ENCODE results near the gene PALD1. TPM values are rescaled to one million over a fixed set of nuclear protein-coding genes. Genes with fewer than 3 reads are reported as not detected.

PALD1 gene
- total RNA-seq, 1 donor from 2014 or later, result 4.1 TPM

DNA sequence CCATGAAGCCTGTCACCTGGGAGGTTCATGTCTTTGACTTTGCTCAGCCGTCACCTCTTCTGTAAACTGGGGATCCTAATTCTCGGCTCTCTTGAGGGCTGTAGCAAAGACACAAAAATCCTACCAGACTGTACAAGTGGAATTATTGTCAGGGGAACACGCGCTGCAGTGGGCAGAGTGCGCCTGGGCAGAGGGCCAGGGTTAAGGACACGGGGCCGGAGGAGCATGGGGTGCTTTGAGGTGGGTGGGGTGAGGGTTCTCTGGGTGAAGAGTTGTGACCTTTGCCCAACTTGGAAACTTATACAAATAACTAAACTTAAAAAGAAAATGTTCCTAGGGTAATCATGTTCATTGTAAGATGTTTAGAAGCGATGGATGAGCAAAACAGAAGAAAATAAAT is 36.0 kb downstream of the PALD1 start:
- H3K9me3 Mint-ChIP-seq (ENCODE audit: low read depth), result no peaks in the 10 kb centered on the region
- DNase-seq (ENCODE audit: low spot score), result no peak
- H3K36me3 Mint-ChIP-seq (ENCODE audit: low read depth), result no peaks in the 10 kb centered on the region
- H3K27ac Mint-ChIP-seq (ENCODE audit: unreplicated experiment), result no peak overlapping the region
- no peak overlapping the region for H3K4me3 Mint-ChIP-seq (ENCODE audit: unreplicated experiment)
- TF ChIP-seq, protein P1, sequence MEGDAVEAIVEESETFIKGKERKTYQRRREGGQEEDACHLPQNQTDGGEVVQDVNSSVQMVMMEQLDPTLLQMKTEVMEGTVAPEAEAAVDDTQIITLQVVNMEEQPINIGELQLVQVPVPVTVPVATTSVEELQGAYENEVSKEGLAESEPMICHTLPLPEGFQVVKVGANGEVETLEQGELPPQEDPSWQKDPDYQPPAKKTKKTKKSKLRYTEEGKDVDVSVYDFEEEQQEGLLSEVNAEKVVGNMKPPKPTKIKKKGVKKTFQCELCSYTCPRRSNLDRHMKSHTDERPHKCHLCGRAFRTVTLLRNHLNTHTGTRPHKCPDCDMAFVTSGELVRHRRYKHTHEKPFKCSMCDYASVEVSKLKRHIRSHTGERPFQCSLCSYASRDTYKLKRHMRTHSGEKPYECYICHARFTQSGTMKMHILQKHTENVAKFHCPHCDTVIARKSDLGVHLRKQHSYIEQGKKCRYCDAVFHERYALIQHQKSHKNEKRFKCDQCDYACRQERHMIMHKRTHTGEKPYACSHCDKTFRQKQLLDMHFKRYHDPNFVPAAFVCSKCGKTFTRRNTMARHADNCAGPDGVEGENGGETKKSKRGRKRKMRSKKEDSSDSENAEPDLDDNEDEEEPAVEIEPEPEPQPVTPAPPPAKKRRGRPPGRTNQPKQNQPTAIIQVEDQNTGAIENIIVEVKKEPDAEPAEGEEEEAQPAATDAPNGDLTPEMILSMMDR (IDR thresholded peaks at IDR 0.05), result no peak
- H3K4me1 Mint-ChIP-seq (ENCODE audit: low read depth), result peaks cover 45% of the 10 kb centered on the region
- no peaks in the 10 kb centered on the region for H3K27me3 Mint-ChIP-seq (ENCODE audit: low read depth)

DNA sequence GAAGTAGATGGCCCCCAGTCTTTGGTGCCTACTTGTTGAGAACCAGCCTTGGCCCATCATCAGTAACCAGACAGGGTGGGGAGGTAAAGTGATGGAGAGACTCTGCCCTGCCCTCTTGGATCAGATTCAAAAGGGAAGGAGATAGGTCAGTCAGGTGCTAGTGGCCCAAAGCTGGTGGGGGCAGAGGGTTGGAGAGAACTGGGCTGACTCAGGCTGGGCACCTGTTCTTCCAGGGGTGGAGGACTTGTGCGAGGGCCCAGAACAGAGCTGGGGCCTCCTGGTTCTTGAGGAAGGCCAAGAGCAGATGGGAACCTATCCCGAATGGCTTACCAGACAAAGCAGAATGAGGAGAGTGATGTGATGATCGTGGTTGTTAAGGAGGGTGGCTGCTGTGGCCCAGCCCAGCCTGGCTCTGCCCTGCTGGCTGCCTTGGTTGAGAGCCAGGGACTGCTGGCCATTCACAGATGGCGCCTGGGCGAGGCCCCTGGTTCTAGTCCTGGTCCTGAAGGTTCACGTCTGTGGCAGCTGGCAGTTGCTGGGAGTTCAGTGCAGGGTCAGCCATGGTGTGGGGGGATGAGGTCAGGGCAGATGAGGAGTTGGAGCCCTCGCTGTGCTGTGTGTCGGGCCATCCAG is 36.6 kb downstream of the PALD1 start:
- Mint-ChIP-seq H3K4me1 (ENCODE audit: low read depth) (peaks cover 40% of the 10 kb centered on the region), H3K27me3 (ENCODE audit: low read depth) (no peaks in the 10 kb centered on the region), H3K36me3 (ENCODE audit: low read depth) (no peaks in the 10 kb centered on the region), H3K9me3 (ENCODE audit: low read depth) (no peaks in the 10 kb centered on the region), H3K4me3 (ENCODE audit: unreplicated experiment) (no peak overlapping the region), H3K27ac (ENCODE audit: unreplicated experiment) (peak overlapping the region; percentile 51)
- DNase-seq (ENCODE audit: low spot score), result no peak
- TF ChIP-seq, protein P1 (IDR thresholded peaks at IDR 0.05), result no peak

DNA sequence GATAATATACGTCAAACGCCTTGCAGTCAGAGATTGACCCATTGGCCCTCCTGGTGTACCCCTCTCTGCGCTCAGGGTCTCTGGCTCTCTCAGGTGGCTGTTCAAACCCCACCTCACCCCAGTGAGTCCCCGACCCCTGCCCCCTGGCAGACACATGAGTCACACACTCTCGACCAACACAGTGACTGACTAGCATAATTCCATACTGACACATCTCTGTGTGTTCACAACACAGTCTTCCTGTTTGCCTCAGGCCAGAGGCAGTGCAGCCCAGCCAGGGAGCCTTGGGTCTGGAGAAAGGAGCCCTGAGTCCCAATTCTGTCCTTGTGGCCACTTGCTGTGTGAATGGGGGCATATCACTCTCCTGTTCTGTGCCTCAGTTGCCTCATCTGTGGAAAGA is 40.1 kb downstream of the PALD1 start:
- no peak overlapping the region for H3K4me3 Mint-ChIP-seq (ENCODE audit: unreplicated experiment)
- no peak for DNase-seq (ENCODE audit: low spot score)
- TF ChIP-seq, protein P1 (IDR thresholded peaks at IDR 0.05), result no peak

DNA sequence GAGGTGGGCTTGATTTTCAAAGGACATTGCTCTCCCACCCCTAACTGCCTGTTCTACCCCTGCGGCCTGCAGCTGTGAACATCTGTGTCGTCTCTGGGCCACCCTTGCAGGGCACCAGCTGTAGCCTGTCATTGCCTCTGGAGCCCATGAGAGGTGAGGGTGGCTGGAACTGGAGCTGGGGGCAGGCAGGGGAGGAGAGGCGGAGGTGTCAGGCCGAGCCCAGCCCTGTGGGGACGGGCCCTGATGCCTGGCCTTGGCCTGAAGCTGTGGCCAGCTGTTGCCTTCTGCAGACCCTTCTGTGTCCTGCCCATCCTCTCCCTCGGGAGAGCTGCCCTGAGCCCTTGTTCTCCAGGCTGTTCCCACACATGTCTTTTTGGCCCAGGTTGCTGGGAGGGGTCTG is 44.5 kb downstream of the PALD1 start:
- Mint-ChIP-seq H3K27ac (ENCODE audit: unreplicated experiment) (no peak overlapping the region), H3K36me3 (ENCODE audit: low read depth) (no peaks in the 10 kb centered on the region), H3K4me1 (ENCODE audit: low read depth) (peaks cover 11% of the 10 kb centered on the region), H3K4me3 (ENCODE audit: unreplicated experiment) (no peak overlapping the region), H3K9me3 (ENCODE audit: low read depth) (no peaks in the 10 kb centered on the region), H3K27me3 (ENCODE audit: low read depth) (no peaks in the 10 kb centered on the region)
- DNase-seq (ENCODE audit: low spot score), result no peak
- TF ChIP-seq, protein P1 (IDR thresholded peaks at IDR 0.05), result no peak

More for the DNA sequence above, 40.1 kb downstream of the PALD1 start:
- peaks cover 20% of the 10 kb centered on the region for H3K4me1 Mint-ChIP-seq (ENCODE audit: low read depth)
- H3K27ac Mint-ChIP-seq (ENCODE audit: unreplicated experiment), result peak overlapping the region; percentile 73
- no peaks in the 10 kb centered on the region for H3K27me3 Mint-ChIP-seq (ENCODE audit: low read depth)
- no peaks in the 10 kb centered on the region for H3K9me3 Mint-ChIP-seq (ENCODE audit: low read depth)
- H3K36me3 Mint-ChIP-seq (ENCODE audit: low read depth), result no peaks in the 10 kb centered on the region

DNA sequence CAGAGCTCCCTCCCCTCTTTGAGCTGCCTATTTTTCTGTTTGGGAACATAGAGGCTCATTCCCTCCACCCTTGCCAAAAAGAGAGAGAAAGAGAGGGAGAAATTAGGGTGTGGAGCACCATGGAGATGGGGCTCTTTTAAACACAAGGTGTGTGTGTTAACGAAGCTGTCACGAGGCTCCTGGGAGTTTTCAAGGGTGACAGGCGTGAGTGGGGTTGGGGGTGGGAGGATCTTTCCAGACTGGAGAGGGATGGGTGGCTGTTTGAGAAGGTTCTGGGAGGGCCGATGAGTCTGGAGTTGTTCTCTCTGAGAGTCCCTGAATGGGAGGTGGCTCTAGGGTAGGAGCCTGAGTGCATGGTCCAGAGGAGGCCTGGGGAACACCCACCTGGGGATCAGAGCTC is 45.0 kb downstream of the PALD1 start:
- no peak for DNase-seq (ENCODE audit: low spot score)
- no peak overlapping the region for H3K27ac Mint-ChIP-seq (ENCODE audit: unreplicated experiment)
- H3K9me3 Mint-ChIP-seq (ENCODE audit: low read depth), result no peaks in the 10 kb centered on the region
- no peak overlapping the region for H3K4me3 Mint-ChIP-seq (ENCODE audit: unreplicated experiment)
- no peaks in the 10 kb centered on the region for H3K27me3 Mint-ChIP-seq (ENCODE audit: low read depth)
- peaks cover 7% of the 10 kb centered on the region for H3K4me1 Mint-ChIP-seq (ENCODE audit: low read depth)
- TF ChIP-seq, protein P1 (IDR thresholded peaks at IDR 0.05), result no peak
- H3K36me3 Mint-ChIP-seq (ENCODE audit: low read depth), result no peaks in the 10 kb centered on the region

Data from chondrocyte (in vitro differentiated cells).